ENCODE data around the gene TMUB1. TPM values are rescaled to one million over a fixed set of nuclear protein-coding genes. Genes with fewer than 3 reads are reported as not detected.

Gene TMUB1
- total RNA-seq, 3 donors from 2014 or later, result 32.1 to 36.1 (median 35.0) TPM

DNA sequence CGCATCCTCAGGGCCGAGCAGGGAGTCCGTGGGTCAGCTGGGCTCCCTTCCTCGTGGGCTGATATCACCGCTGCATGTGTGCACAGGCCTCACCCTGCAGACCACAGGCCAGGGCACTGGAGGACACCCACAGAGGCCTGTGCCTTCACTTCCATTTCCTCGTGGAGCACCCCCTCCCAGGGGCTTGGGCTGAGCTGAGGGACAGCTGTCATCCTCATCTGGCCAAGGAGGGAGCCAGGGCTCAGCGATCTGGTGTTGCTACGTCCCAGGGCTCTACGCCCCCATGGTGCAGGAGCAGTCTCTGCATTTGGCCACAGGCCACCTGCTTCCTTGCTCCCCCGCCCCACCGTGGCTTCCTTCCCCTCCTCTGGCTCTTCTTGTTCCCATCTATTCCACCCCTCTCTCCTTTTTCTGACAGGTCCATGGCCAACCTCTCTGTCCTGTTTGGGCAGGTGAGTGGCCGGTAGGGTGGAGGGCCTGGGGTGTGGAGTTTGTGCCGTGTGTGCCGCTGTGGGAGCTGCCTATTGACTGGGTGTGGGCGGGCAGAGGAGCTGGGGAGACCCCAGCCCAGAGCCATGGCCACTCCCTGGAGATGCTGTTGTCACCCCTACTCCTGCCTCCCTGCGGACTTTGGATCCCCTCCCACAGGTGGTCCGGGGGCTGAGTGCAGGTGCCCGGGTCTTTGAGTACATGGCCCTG lies 43.3 kb downstream of the TMUB1 start:
- peak overlapping the region in 1 of 2 donors; percentile 14 for H3K27ac ChIP-seq
- intact Hi-C loops (cut with DNase I; ENCODE audit: low total_unique reads), result no loop called here

DNA sequence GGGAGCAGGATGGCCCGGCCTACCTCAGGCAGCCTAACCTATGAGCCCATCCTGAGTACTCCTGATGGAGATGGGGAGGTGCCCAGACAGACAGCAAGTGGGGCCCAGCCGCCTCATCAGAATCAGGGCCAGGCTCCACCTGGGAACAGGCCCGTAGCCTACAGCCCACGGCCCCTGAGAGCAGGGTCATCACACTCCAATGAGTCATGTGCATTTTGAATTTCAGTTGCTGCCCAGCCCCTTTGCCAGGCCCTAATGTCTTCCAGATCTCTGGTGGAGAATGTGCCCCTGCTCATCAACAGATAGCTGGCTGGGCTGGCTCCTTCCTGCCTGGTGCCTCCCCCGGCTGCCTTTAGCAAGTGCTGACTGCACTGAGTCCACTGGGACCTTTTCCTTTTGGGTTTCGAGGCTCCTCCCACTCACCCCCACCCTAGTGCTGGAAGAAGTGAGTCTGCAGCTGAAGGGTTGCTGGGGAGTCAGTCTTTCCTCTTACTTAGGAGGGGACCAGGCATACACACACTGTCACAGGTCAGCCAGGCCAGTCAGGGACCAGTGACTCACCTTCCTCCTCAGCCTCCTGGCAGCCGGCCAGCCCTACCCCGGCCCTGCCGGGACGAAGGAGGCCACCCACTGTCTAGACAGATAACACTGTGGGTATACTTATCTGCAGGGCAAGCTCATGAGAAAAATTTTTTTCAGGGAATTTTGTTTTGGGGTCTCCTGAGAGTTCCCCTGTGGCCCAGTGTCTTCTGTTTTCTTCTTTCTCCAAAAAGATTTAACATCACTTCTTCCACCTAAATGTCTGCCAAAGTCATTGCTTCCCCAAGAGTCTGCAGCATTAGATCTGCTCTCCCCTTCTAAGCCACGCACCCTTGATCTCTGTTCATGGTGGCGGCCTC lies 44.1 kb downstream of the TMUB1 start:
- H3K4me3 ChIP-seq, result no peak overlapping the region
- H3K27me3 ChIP-seq, result no peaks in the 10 kb centered on the region
- TF ChIP-seq, protein P1, sequence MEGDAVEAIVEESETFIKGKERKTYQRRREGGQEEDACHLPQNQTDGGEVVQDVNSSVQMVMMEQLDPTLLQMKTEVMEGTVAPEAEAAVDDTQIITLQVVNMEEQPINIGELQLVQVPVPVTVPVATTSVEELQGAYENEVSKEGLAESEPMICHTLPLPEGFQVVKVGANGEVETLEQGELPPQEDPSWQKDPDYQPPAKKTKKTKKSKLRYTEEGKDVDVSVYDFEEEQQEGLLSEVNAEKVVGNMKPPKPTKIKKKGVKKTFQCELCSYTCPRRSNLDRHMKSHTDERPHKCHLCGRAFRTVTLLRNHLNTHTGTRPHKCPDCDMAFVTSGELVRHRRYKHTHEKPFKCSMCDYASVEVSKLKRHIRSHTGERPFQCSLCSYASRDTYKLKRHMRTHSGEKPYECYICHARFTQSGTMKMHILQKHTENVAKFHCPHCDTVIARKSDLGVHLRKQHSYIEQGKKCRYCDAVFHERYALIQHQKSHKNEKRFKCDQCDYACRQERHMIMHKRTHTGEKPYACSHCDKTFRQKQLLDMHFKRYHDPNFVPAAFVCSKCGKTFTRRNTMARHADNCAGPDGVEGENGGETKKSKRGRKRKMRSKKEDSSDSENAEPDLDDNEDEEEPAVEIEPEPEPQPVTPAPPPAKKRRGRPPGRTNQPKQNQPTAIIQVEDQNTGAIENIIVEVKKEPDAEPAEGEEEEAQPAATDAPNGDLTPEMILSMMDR (IDR thresholded peaks at IDR 0.05), result no peak
- TF ChIP-seq POLR2AphosphoS5 (IDR thresholded peaks at IDR 0.05), result peak in 1 of 3 donors; percentile 14
- intact Hi-C loops (cut with DNase I; ENCODE audit: low total_unique reads), result no loop called here
- peaks cover 7% of the 10 kb centered on the region for H3K36me3 ChIP-seq
- H3K4me1 ChIP-seq, result no peaks in the 10 kb centered on the region
- no peak for DNase-seq (ENCODE audit: low spot score in 2 of 2)
- no peaks in the 10 kb centered on the region for H3K9me3 ChIP-seq
- H3K27ac ChIP-seq, result peak overlapping the region in 1 of 2 donors; percentile 76

More for the DNA sequence above, 43.3 kb downstream of the TMUB1 start:
- Histone ChIP-seq H3K4me1 (no peaks in the 10 kb centered on the region), H3K9me3 (no peaks in the 10 kb centered on the region), H3K4me3 (no peak overlapping the region), H3K27me3 (no peaks in the 10 kb centered on the region), H3K36me3 (peaks cover 7% of the 10 kb centered on the region)
- DNase-seq (ENCODE audit: low spot score in 2 of 2), result no peak
- TF ChIP-seq POLR2AphosphoS5 (IDR thresholded peaks at IDR 0.05) (no peak), POLR2A (IDR thresholded peaks at IDR 0.05) (no peak)
- TF ChIP-seq, protein P1 (IDR thresholded peaks at IDR 0.05), result no peak

DNA sequence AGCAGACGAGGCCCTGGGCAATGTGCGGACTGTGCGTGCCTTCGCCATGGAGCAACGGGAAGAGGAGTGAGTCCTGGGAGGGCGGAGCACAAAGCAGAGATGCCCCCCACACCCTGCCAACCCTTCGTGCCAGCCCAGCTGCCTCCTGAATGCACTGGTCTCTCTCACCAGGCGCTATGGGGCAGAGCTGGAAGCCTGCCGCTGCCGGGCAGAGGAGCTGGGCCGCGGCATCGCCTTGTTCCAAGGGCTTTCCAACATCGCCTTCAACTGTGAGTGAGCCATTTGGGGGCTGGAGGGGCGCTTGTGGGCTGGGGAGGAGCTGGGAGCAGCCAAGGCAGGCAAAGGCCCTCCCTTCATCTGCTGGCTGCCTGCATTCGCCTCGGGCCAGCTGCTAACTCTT lies 47.4 kb downstream of the TMUB1 start:
- intact Hi-C loops (cut with DNase I; ENCODE audit: low total_unique reads), result no loop called here
- no peak for TF ChIP-seq POLR2AphosphoS5 (IDR thresholded peaks at IDR 0.05)
- TF ChIP-seq POLR2A (IDR thresholded peaks at IDR 0.05), result no peak
- TF ChIP-seq, protein P1 (IDR thresholded peaks at IDR 0.05), result no peak

DNA sequence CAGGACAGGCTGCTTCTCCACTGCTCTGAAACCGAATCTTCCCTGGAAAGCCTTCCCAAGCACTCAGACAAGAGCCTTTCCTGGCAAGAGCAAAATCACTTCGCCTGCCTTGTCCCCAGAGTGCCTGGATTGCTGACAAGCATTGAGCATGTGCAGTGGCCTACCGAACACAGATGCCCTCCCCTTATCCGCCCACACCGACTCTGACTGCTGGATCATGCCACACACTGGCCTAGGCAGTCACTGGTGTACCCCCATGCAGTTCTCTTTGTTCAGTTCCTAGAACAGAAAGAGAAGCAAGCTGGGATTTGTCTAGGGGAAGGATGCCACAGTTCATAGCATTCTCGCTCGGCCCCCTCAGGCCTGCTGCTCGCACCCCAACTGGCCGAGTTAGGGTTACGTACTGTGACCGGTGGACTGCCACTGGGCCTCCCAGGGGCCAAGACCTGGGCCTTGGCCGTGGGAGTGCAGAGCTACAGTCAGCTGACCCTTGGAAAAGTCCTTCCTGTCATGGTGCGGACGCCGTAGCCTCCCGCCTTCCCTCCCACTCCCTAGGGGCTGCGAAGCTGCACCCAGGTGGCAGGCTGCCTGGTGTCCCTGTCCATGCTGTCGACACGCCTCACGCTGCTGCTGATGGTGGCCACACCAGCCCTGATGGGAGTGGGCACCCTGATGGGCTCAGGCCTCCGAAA lies 48.1 kb downstream of the TMUB1 start:
- Histone ChIP-seq H3K4me1 (no peaks in the 10 kb centered on the region), H3K27ac (no peak overlapping the region), H3K4me3 (no peak overlapping the region), H3K9me3 (no peaks in the 10 kb centered on the region), H3K27me3 (no peaks in the 10 kb centered on the region), H3K36me3 (peaks cover 7% of the 10 kb centered on the region)
- DNase-seq (ENCODE audit: low spot score in 2 of 2), result no peak
- TF ChIP-seq POLR2A (IDR thresholded peaks at IDR 0.05), result no peak
- TF ChIP-seq, protein P1 (IDR thresholded peaks at IDR 0.05), result no peak
- TF ChIP-seq POLR2AphosphoS5 (IDR thresholded peaks at IDR 0.05), result no peak
- intact Hi-C loops (cut with DNase I; ENCODE audit: low total_unique reads), result no loop called here

More for the DNA sequence above, 47.4 kb downstream of the TMUB1 start:
- Histone ChIP-seq H3K4me1 (no peaks in the 10 kb centered on the region), H3K9me3 (no peaks in the 10 kb centered on the region), H3K27me3 (no peaks in the 10 kb centered on the region), H3K36me3 (peaks cover 7% of the 10 kb centered on the region), H3K27ac (no peak overlapping the region), H3K4me3 (no peak overlapping the region)
- no peak for DNase-seq (ENCODE audit: low spot score in 2 of 2)
